AG04449 (cell line): ENCODE data around the gene DHRS2.
A peak's percentile ranks its signal among the peaks of the same experiment; 100 is the strongest.

Experiments used
- CTCF ChIA-PET: fragments of 350-600 bp; formaldehyde crosslinking; extraction: SDS; loops from one replicate; lab custom pipeline; 2021; ENCODE audit warnings: antibody characterized with exemption; lab: Yijun Ruan, JAX
- POLR2A ChIA-PET: fragments of 400-600, 350-600 bp; formaldehyde crosslinking; extraction: SDS; loops from one replicate; lab custom pipeline; 2020; ENCODE audit warnings: antibody characterized with exemption, inconsistent platforms; lab: Yijun Ruan, JAX
- DNase-seq: peaks from one replicate; pipeline ENCODE4 v3.0.0-alpha.2; 2010; ENCODE audit warnings: low read depth, low spot score
- H3K4me3 ChIP-seq: 2 replicates; pipeline ENCODE4 v1.5.1; 2011; ENCODE audit warnings: low read depth, mild to moderate bottlenecking, control low read depth, low read length
- CTCF ChIP-seq: IDR thresholded peaks from one replicate; pipeline ENCODE4 v1.5.1; 2011; ENCODE audit warnings: mild to moderate bottlenecking, moderate library complexity, low read length, control low read depth, inconsistent platforms; ENCODE audit not compliant: insufficient read depth; ENCODE audit errors: missing control alignments

DHRS2 gene

GRCh38 chr14:23629204-23629603 lies 7.0 kb upstream of the DHRS2 start:
- no peak overlapping the region for H3K4me3 ChIP-seq
- TF ChIP-seq CTCF, result no peak
- ChIA-PET POLR2A (no interaction called here), CTCF (interaction anchor here (0.9 to 7.6 kb wide), 6 partner anchors 17 to 326 kb away, joined by 3 to 125 read pairs (median 37); no protein-coding TSS in a partner anchor)
- DNase-seq, result no peak

GRCh38 chr14:23629832-23630396 lies 6.2 kb upstream of the DHRS2 start:
- DNase-seq, result peak; percentile 76
- POLR2A ChIA-PET, result no interaction called here
- no peak for TF ChIP-seq CTCF
- CTCF ChIA-PET, result interaction anchor here (0.8 to 7.6 kb wide), 13 partner anchors 9 to 325 kb away, joined by 3 to 125 read pairs (median 25); no protein-coding TSS in a partner anchor
- no peak overlapping the region for H3K4me3 ChIP-seq

GRCh38 chr14:23630687-23631086 lies 5.5 kb upstream of the DHRS2 start:
- ChIA-PET CTCF (interaction anchor here (0.8 to 7.6 kb wide), 26 partner anchors 10 to 325 kb away, joined by 3 to 125 read pairs (median 8); partner anchors contain the start of gene DHRS4), POLR2A (no interaction called here)
- TF ChIP-seq CTCF, result no peak
- no peak overlapping the region for H3K4me3 ChIP-seq
- DNase-seq, result no peak

- no peak overlapping the region for H3K4me3 ChIP-seq
- DNase-seq, result no peak
- CTCF ChIA-PET, result interaction anchor here (0.6 to 7.6 kb wide), 49 partner anchors 8 to 325 kb away, joined by 3 to 125 read pairs (median 5); partner anchors contain the start of gene DHRS4
- POLR2A ChIA-PET, result no interaction called here
- no peak for TF ChIP-seq CTCF
Measured at GRCh38 chr14:23631234-23631633, 4.9 kb upstream of the DHRS2 start.

GRCh38 chr14:23631702-23632460 lies 4.3 kb upstream of the DHRS2 start:
- ChIA-PET POLR2A (no interaction called here), CTCF (interaction anchor here (0.6 to 7.6 kb wide), 60 partner anchors 8 to 458 kb away, joined by 3 to 125 read pairs (median 4); partner anchors contain the start of gene DHRS4)
- H3K4me3 ChIP-seq, result 0 out of 2 replicates have a peak overlapping the region, but pooled peaks have one; percentile 9
- TF ChIP-seq CTCF, result peak; percentile 89
- DNase-seq, result peak; percentile 38
